22Rv1 (cell line): ENCODE results near the gene SLC9A9.

Source experiments
- ZFX ChIP-seq: fragments of 450-650 bp; IDR thresholded peaks from 2 replicates; pipeline ENCODE4 v1.6.1; 2017; ENCODE audit warnings: antibody characterized with exemption, borderline replicate concordance
- TF ChIP-seq, protein P1 (sequence below): fragments of 450-650 bp; IDR thresholded peaks from 2 replicates; pipeline ENCODE4 v1.5.1; 2017; ENCODE audit warnings: mild to moderate bottlenecking

- TF ChIP-seq, protein P1, sequence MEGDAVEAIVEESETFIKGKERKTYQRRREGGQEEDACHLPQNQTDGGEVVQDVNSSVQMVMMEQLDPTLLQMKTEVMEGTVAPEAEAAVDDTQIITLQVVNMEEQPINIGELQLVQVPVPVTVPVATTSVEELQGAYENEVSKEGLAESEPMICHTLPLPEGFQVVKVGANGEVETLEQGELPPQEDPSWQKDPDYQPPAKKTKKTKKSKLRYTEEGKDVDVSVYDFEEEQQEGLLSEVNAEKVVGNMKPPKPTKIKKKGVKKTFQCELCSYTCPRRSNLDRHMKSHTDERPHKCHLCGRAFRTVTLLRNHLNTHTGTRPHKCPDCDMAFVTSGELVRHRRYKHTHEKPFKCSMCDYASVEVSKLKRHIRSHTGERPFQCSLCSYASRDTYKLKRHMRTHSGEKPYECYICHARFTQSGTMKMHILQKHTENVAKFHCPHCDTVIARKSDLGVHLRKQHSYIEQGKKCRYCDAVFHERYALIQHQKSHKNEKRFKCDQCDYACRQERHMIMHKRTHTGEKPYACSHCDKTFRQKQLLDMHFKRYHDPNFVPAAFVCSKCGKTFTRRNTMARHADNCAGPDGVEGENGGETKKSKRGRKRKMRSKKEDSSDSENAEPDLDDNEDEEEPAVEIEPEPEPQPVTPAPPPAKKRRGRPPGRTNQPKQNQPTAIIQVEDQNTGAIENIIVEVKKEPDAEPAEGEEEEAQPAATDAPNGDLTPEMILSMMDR = no peak
- TF ChIP-seq ZFX = no peak
Measured at GRCh38 chr3:143821862-143822261, 26.4 kb downstream of the SLC9A9 start.
